ENCODE measurements around the gene SETD3. TPM values are rescaled to one million over a fixed set of nuclear protein-coding genes. Genes with fewer than 3 reads are reported as not detected.

The SETD3 gene
- total and polyA plus RNA-seq, 2 donors = 39.0 to 83.6 TPM

GRCh38 chr14:99518441-99519346 lies 38.0 kb upstream of the SETD3 start:
- WGBS = 47% methylated on average over 21 of the region's 21 CpGs
- Histone ChIP-seq H3K27ac (ENCODE audit: low read depth in 1 of 2, low read length in 1 of 2) (no peak overlapping the region), H3K4me1 (ENCODE audit: control insufficient read depth in 2 of 2, insufficient read depth in 2 of 2, low read length in 2 of 2) (no peaks in the 10 kb centered on the region), H3K9me3 (ENCODE audit: control insufficient read depth in 2 of 2, insufficient read depth in 1 of 2, low read length in 1 of 2) (no peaks in the 10 kb centered on the region), H3K4me3 (ENCODE audit: low read length in 2 of 2) (no peak overlapping the region), H3K36me3 (ENCODE audit: control insufficient read depth in 2 of 2, insufficient read depth in 2 of 2, low read length in 1 of 2) (peaks cover 4 to 10% of the 10 kb centered on the region in 2 donors), H3K27me3 (ENCODE audit: control insufficient read depth in 2 of 2, insufficient read depth in 1 of 2, low read length in 1 of 2) (no peaks in the 10 kb centered on the region)
- DNase-seq (ENCODE audit: low read depth in 6 of 9, low spot score in 9 of 9) = peak; percentile 21 to 81 (median 50)

- DNase-seq (ENCODE audit: low read depth in 6 of 9, low spot score in 9 of 9) = no peak
- Histone ChIP-seq H3K9me3 (ENCODE audit: control insufficient read depth in 2 of 2, insufficient read depth in 1 of 2, low read length in 1 of 2) (no peaks in the 10 kb centered on the region), H3K27ac (ENCODE audit: low read depth in 1 of 2, low read length in 1 of 2) (no peak overlapping the region), H3K4me3 (ENCODE audit: low read length in 2 of 2) (no peak overlapping the region), H3K4me1 (ENCODE audit: control insufficient read depth in 2 of 2, insufficient read depth in 2 of 2, low read length in 2 of 2) (no peaks in the 10 kb centered on the region), H3K27me3 (ENCODE audit: control insufficient read depth in 2 of 2, insufficient read depth in 1 of 2, low read length in 1 of 2) (no peaks in the 10 kb centered on the region), H3K36me3 (ENCODE audit: control insufficient read depth in 2 of 2, insufficient read depth in 2 of 2, low read length in 1 of 2) (peaks cover 4 to 19% of the 10 kb centered on the region in 2 donors)
- 72% methylated on average over 16 of the region's 16 CpGs for WGBS
These were observed 37.2 kb upstream of the SETD3 start for GRCh38 chr14:99517643-99518381.

DNA sequence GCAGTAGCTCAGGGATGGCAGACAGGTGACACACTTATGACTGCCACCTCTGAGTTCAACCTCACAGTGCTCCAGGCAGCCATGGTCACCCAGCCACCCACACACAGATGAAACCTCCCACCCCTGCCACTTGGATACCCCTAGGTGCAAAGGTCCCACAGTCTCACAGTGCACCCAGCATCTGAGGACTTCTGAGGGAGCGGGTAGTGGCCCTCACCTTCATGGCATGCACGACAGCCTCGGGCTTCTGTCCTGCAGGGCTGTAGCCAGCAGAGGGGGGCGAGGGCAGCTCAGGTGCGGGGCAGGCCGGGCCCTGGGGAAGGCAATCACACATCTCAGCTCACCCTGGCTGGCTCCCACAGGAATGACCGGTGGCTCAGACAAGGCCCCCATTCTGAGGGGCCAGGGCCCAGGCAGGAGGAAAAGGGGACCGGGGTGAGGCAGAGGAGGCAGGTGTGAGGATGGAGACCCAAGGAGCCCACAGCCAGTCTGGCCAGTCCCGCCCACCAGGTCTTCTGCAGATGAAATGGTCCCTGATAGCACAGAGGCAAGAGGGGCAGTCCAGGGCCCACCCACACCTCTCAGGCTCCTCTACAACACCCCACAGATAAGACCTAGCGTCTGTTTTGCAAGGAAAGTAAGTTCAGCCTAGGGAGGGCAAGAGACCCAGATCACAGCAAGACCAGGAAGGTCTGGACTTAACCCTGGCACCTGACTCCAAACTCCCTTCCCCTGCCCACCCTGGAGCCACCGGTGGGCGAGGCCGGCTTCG lies 36.4 kb upstream of the SETD3 start:
- H3K27ac ChIP-seq (ENCODE audit: low read depth in 1 of 2, low read length in 1 of 2) = no peak overlapping the region
- H3K27me3 ChIP-seq (ENCODE audit: control insufficient read depth in 2 of 2, insufficient read depth in 1 of 2, low read length in 1 of 2) = no peaks in the 10 kb centered on the region
- 94% methylated on average over 14 of the region's 14 CpGs for WGBS
- no peaks in the 10 kb centered on the region for H3K4me1 ChIP-seq (ENCODE audit: control insufficient read depth in 2 of 2, insufficient read depth in 2 of 2, low read length in 2 of 2)
- no peaks in the 10 kb centered on the region for H3K9me3 ChIP-seq (ENCODE audit: control insufficient read depth in 2 of 2, insufficient read depth in 1 of 2, low read length in 1 of 2)
- peaks cover 4 to 26% of the 10 kb centered on the region in 2 donors for H3K36me3 ChIP-seq (ENCODE audit: control insufficient read depth in 2 of 2, insufficient read depth in 2 of 2, low read length in 1 of 2)
- DNase-seq (ENCODE audit: low read depth in 6 of 9, low spot score in 9 of 9) = no peak
- H3K4me3 ChIP-seq (ENCODE audit: low read length in 2 of 2) = no peak overlapping the region

DNA sequence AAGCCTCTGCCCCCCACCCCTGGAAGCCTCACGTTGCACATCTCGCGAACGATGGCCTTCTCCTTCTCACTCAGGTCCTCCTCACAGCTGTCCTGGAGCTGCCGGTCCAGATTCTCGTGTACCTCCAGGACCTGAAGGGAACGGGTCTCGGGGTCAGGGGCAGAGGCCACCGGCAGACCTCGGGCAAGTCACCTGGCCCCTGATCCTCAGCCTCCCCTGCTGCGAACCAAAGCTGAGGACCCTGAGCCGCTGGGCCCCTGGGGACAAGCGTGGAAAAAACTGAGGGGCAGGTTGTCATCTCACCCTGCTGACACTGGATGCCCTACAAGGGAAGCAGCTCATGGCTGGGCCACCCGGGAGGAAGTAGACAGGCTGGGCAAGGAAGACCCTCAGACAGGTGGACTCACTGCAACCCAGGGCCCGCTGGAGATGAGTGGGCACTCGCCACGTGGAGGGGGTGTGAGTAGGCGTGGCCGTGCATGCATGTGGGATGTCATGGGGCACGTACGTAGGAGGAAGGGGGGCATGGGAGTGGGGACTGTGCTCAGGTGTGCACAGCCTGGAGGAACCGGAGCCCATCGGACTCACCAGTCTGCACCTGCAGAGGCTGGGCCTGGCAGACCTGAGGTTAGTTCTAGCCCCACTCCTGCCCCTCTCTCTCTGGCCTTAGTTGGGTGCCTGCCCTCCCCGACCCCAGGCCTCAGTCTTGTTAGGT lies 35.7 kb upstream of the SETD3 start:
- Histone ChIP-seq H3K9me3 (ENCODE audit: control insufficient read depth in 2 of 2, insufficient read depth in 1 of 2, low read length in 1 of 2) (no peaks in the 10 kb centered on the region), H3K27me3 (ENCODE audit: control insufficient read depth in 2 of 2, insufficient read depth in 1 of 2, low read length in 1 of 2) (no peaks in the 10 kb centered on the region), H3K27ac (ENCODE audit: low read depth in 1 of 2, low read length in 1 of 2) (no peak overlapping the region), H3K36me3 (ENCODE audit: control insufficient read depth in 2 of 2, insufficient read depth in 2 of 2, low read length in 1 of 2) (peaks cover 8 to 33% of the 10 kb centered on the region in 2 donors), H3K4me1 (ENCODE audit: control insufficient read depth in 2 of 2, insufficient read depth in 2 of 2, low read length in 2 of 2) (no peaks in the 10 kb centered on the region), H3K4me3 (ENCODE audit: low read length in 2 of 2) (no peak overlapping the region)
- no peak for DNase-seq (ENCODE audit: low read depth in 6 of 9, low spot score in 9 of 9)
- WGBS = 91% methylated on average over 24 of the region's 24 CpGs

GRCh38 chr14:99515301-99516155 lies 34.9 kb upstream of the SETD3 start:
- no peak for DNase-seq (ENCODE audit: low read depth in 6 of 9, low spot score in 9 of 9)
- WGBS = 92% methylated on average over 27 of the region's 27 CpGs
- no peak overlapping the region for H3K27ac ChIP-seq (ENCODE audit: low read depth in 1 of 2, low read length in 1 of 2)

GRCh38 chr14:99514552-99515300 lies 34.1 kb upstream of the SETD3 start:
- no peaks in the 10 kb centered on the region for H3K27me3 ChIP-seq (ENCODE audit: control insufficient read depth in 2 of 2, insufficient read depth in 1 of 2, low read length in 1 of 2)
- H3K4me1 ChIP-seq (ENCODE audit: control insufficient read depth in 2 of 2, insufficient read depth in 2 of 2, low read length in 2 of 2) = no peaks in the 10 kb centered on the region
- no peak overlapping the region for H3K27ac ChIP-seq (ENCODE audit: low read depth in 1 of 2, low read length in 1 of 2)
- WGBS = 97% methylated on average over 20 of the region's 20 CpGs
- no peak for DNase-seq (ENCODE audit: low read depth in 6 of 9, low spot score in 9 of 9)
- no peaks in the 10 kb centered on the region for H3K9me3 ChIP-seq (ENCODE audit: control insufficient read depth in 2 of 2, insufficient read depth in 1 of 2, low read length in 1 of 2)
- no peak overlapping the region for H3K4me3 ChIP-seq (ENCODE audit: low read length in 2 of 2)
- H3K36me3 ChIP-seq (ENCODE audit: control insufficient read depth in 2 of 2, insufficient read depth in 2 of 2, low read length in 1 of 2) = peaks cover 18 to 46% of the 10 kb centered on the region in 2 donors

More at GRCh38 chr14:99515301-99516155, 34.9 kb upstream of the SETD3 start:
- Histone ChIP-seq H3K36me3 (ENCODE audit: control insufficient read depth in 2 of 2, insufficient read depth in 2 of 2, low read length in 1 of 2) (peaks cover 15 to 38% of the 10 kb centered on the region in 2 donors), H3K4me1 (ENCODE audit: control insufficient read depth in 2 of 2, insufficient read depth in 2 of 2, low read length in 2 of 2) (no peaks in the 10 kb centered on the region), H3K4me3 (ENCODE audit: low read length in 2 of 2) (no peak overlapping the region), H3K9me3 (ENCODE audit: control insufficient read depth in 2 of 2, insufficient read depth in 1 of 2, low read length in 1 of 2) (no peaks in the 10 kb centered on the region), H3K27me3 (ENCODE audit: control insufficient read depth in 2 of 2, insufficient read depth in 1 of 2, low read length in 1 of 2) (no peaks in the 10 kb centered on the region)

GRCh38 chr14:99513946-99514551 lies 33.4 kb upstream of the SETD3 start:
- no peak for DNase-seq (ENCODE audit: low read depth in 6 of 9, low spot score in 9 of 9)
- no peaks in the 10 kb centered on the region for H3K27me3 ChIP-seq (ENCODE audit: control insufficient read depth in 2 of 2, insufficient read depth in 1 of 2, low read length in 1 of 2)

More at GRCh38 chr14:99513946-99514551, 33.4 kb upstream of the SETD3 start:
- no peaks in the 10 kb centered on the region for H3K9me3 ChIP-seq (ENCODE audit: control insufficient read depth in 2 of 2, insufficient read depth in 1 of 2, low read length in 1 of 2)
- WGBS = 95% methylated on average over 13 of the region's 13 CpGs
- peaks cover 24 to 52% of the 10 kb centered on the region in 2 donors for H3K36me3 ChIP-seq (ENCODE audit: control insufficient read depth in 2 of 2, insufficient read depth in 2 of 2, low read length in 1 of 2)
- H3K4me1 ChIP-seq (ENCODE audit: control insufficient read depth in 2 of 2, insufficient read depth in 2 of 2, low read length in 2 of 2) = no peaks in the 10 kb centered on the region
- H3K27ac ChIP-seq (ENCODE audit: low read depth in 1 of 2, low read length in 1 of 2) = no peak overlapping the region
- H3K4me3 ChIP-seq (ENCODE audit: low read length in 2 of 2) = no peak overlapping the region
